GM12878 (cell line): ENCODE results near the gene CSNK1G1. TPM values are rescaled to one million over a fixed set of nuclear protein-coding genes. Genes with fewer than 3 reads are reported as not detected.

Source experiments
- ATAC-seq: fragments of 200-7000 bp; cut with Tn5 transposase; 3 replicates; pipeline ENCODE4 v1.9.1; 2020; ENCODE audit warnings: mild to moderate bottlenecking, moderate library complexity
- BruUV-seq: library from RNA; stranded (reverse); fragments of 400-500 nt; replicated peaks from 2 replicates; lab custom pipeline; 2021; lab: Mats Ljungman, UMichigan
- CTCF ChIA-PET: fragments of 300-600 bp; sonication (Branson Sonifier 250); formaldehyde crosslinking; extraction: SDS; loops from one replicate; lab custom pipeline; 2021; ENCODE audit warnings: inconsistent platforms; lab: Yijun Ruan, JAX
- POLR2A ChIA-PET: fragments of 350-600 bp; formaldehyde crosslinking; extraction: SDS; loops from one replicate; lab custom pipeline; 2021; ENCODE audit warnings: inconsistent platforms; lab: Charles Lee
- RAD21 ChIA-PET: fragments of 300-600 bp; sonication (Branson Sonifier 250); formaldehyde crosslinking; loops from one replicate; lab custom pipeline; 2023; ENCODE audit warnings: antibody characterized with exemption; ENCODE audit not compliant: unreplicated experiment; lab: Charles Lee
- SMC1A ChIA-PET: fragments of 300-600 bp; sonication (Branson Sonifier 250); formaldehyde crosslinking; loops from one replicate; lab custom pipeline; 2023; ENCODE audit not compliant: unreplicated experiment, uncharacterized antibody; lab: Charles Lee
- DNase-seq: peaks from one replicate; pipeline ENCODE4 v3.0.0-alpha.2; 2011; ENCODE audit warnings: low read depth, low spot score
- FAIRE-seq: peaks from 3 replicates; lab custom pipeline; 2011; peaks lifted over from hg19 to GRCh38; lab: Jason Lieb, UNC
- H2AFZ ChIP-seq: 2 replicates; pipeline ENCODE4 v1.6.0; 2011; ENCODE audit warnings: low read depth, low read length, control low read depth; ENCODE audit not compliant: control insufficient read depth
- H3K27ac ChIP-seq: 2 replicates; pipeline ENCODE4 v1.5.1; 2011; ENCODE audit warnings: control low read depth; ENCODE audit not compliant: control insufficient read depth, insufficient read depth
- H3K27me3 ChIP-seq, 2 experiments: replicated peaks in 1 of 2; 2 replicates each; pipeline versions ENCODE4 v1.6.0 to v1.6.1; 2011; ENCODE audit warnings: low read length in 1 of 2; ENCODE audit not compliant: control insufficient read depth in 2 of 2, insufficient read depth in 2 of 2
- H3K36me3 ChIP-seq, 2 experiments: 2 replicates each; pipeline ENCODE4 v1.5.1; 2011; ENCODE audit warnings: low read length in 1 of 2; ENCODE audit not compliant: control insufficient read depth in 2 of 2, insufficient read depth in 2 of 2
- H3K4me1 ChIP-seq: 2 replicates; pipeline ENCODE4 v1.6.1; 2011; ENCODE audit warnings: mild to moderate bottlenecking, low read length, moderate library complexity, mixed read lengths; ENCODE audit not compliant: control insufficient read depth, insufficient read depth
- H3K4me2 ChIP-seq: 2 replicates; pipeline ENCODE4 v1.6.0; 2011; ENCODE audit warnings: control low read depth; ENCODE audit not compliant: control insufficient read depth, insufficient read depth
- H3K4me3 ChIP-seq: fragments of 200-600 bp; sonication (generic); 2 replicates; pipeline ENCODE4 v1.5.1; 2016
- H3K79me2 ChIP-seq: 2 replicates; pipeline ENCODE4 v1.6.0; 2011; ENCODE audit warnings: low read length; ENCODE audit not compliant: control insufficient read depth, insufficient read depth
- H3K9ac ChIP-seq: 2 replicates; pipeline ENCODE4 v1.8.0; 2011; ENCODE audit warnings: low read length, control low read depth, mixed read lengths; ENCODE audit not compliant: control insufficient read depth, insufficient read depth
- H3K9me3 ChIP-seq: replicated peaks from 3 replicates; pipeline ENCODE4 v1.5.1; 2011; ENCODE audit warnings: mild to moderate bottlenecking, low read length; ENCODE audit not compliant: control insufficient read depth, insufficient read depth
- H4K20me1 ChIP-seq: 2 replicates; pipeline ENCODE4 v1.6.0; 2011; ENCODE audit not compliant: control insufficient read depth, insufficient read depth
- BACH1 ChIP-seq: fragments of 450-650 bp; IDR thresholded peaks from 2 replicates; pipeline ENCODE4 v1.6.1; 2017; ENCODE audit warnings: mild to moderate bottlenecking, borderline replicate concordance
- BHLHE40 ChIP-seq, 2 experiments: fragments of 450-650 bp in 1 of 2; IDR thresholded peaks; 2 replicates each; pipeline ENCODE4 v1.6.1; 2011 to 2017; ENCODE audit warnings: low read depth in 2 of 2, borderline replicate concordance in 1 of 2, improper control_type of control experiment in 1 of 2, low read length in 1 of 2, mild to moderate bottlenecking in 1 of 2
- BMI1 ChIP-seq: fragments of 450-650 bp; IDR thresholded peaks from 2 replicates; pipeline ENCODE4 v1.6.1; 2016; ENCODE audit warnings: mild to moderate bottlenecking, moderate library complexity, borderline replicate concordance
- DPF2 ChIP-seq: fragments of 450-650 bp; IDR thresholded peaks from 2 replicates; pipeline ENCODE4 v1.6.1; 2017; ENCODE audit warnings: mild to moderate bottlenecking
- ESRRA ChIP-seq: IDR thresholded peaks from 2 replicates; pipeline ENCODE4 v1.6.1; 2012; ENCODE audit warnings: mild to moderate bottlenecking, low read length, improper control_type of control experiment
- FOXM1 ChIP-seq: IDR thresholded peaks from 2 replicates; pipeline ENCODE4 v1.6.1; 2012; ENCODE audit warnings: low read depth, mild to moderate bottlenecking, inconsistent platforms, low read length, moderate library complexity
- JUNB ChIP-seq: IDR thresholded peaks from 2 replicates; pipeline ENCODE4 v1.6.1; 2016; ENCODE audit warnings: antibody characterized with exemption, mild to moderate bottlenecking
- JUND ChIP-seq: IDR thresholded peaks from 2 replicates; pipeline ENCODE4 v1.6.1; 2012; ENCODE audit warnings: low read depth, mild to moderate bottlenecking, low read length, improper control_type of control experiment, moderate library complexity
- MAX ChIP-seq: IDR thresholded peaks from 2 replicates; pipeline ENCODE4 v1.6.1; 2012; ENCODE audit warnings: low read depth, low read length, improper control_type of control experiment
- MYC ChIP-seq: IDR thresholded peaks from 2 replicates; pipeline ENCODE4 v1.6.1; 2011; ENCODE audit warnings: mild to moderate bottlenecking, low read length, moderate library complexity, inconsistent platforms; ENCODE audit not compliant: insufficient read depth, insufficient replicate concordance, insufficient read length, severe bottlenecking
- RBBP5 ChIP-seq: fragments of 200-600 bp; sonication (generic); conservative IDR thresholded peaks from 2 replicates; pipeline ENCODE4 v1.6.1; 2016
- SIN3A ChIP-seq: IDR thresholded peaks from 2 replicates; pipeline ENCODE4 v1.6.1; 2012; ENCODE audit warnings: low read depth, low read length, improper control_type of control experiment
- SMAD5 ChIP-seq: IDR thresholded peaks from 2 replicates; pipeline ENCODE4 v1.6.1; 2016; ENCODE audit warnings: antibody characterized with exemption, low read depth
- TCF12 ChIP-seq: IDR thresholded peaks from 2 replicates; pipeline ENCODE4 v1.6.1; 2011; ENCODE audit warnings: low read depth, mild to moderate bottlenecking, low read length
- ZNF384 ChIP-seq: IDR thresholded peaks from 2 replicates; pipeline ENCODE4 v1.6.1; 2012; ENCODE audit warnings: low read depth, mild to moderate bottlenecking, low read length, improper control_type of control experiment, borderline replicate concordance
- ZNF622 ChIP-seq: fragments of 450-650 bp; IDR thresholded peaks from 2 replicates; pipeline ENCODE4 v1.6.1; 2017; ENCODE audit warnings: mild to moderate bottlenecking, inconsistent platforms
- in situ Hi-C: fragments of 300-500 bp; cut with MboI; formaldehyde crosslinking; loops from 9 replicates; pipeline ENCODE4 v1.14.3; 2018; ENCODE audit warnings: mixed read lengths
- intact Hi-C: fragments of 100-400 bp; cut with micrococcal nuclease; formaldehyde crosslinking; loops from one replicate; pipeline ENCODE4 v1.14.2; 2022; ENCODE audit not compliant: unreplicated experiment
- polyA plus RNA-seq, 11 experiments: library from polyadenylated mRNA; depleted of rRNA in 4 of 11; unstranded in 6 of 11; stranded (reverse) in 5 of 11; fragments of >200 nt; fragmentation: Nextera tagmentation in 4 of 11; fragmentation: Illumina TruSeq in 1 of 11; extraction: Ambion mirVana in 4 of 11; extraction: Trizol in 1 of 11; gene quantifications; 1 replicate in 1 of 11; 2 replicates in 10 of 11; pipeline versions ENCODE4 v1.2.1 to v1.2.3, GENCODE V29; 2011 to 2016; ENCODE audit warnings: inconsistent platforms in 2 of 11, missing spikeins in 2 of 11, low read depth in 1 of 11
- total RNA-seq, 4 experiments: library from RNA; depleted of rRNA in 3 of 4; stranded (reverse); fragments of >200 nt in 3 of 4; fragmentation: Illumina TruSeq in 1 of 4; extraction: Trizol in 1 of 4; gene quantifications; 2 replicates each; pipeline versions ENCODE4 v1.2.1 to v1.2.3, GENCODE V29; 2013 to 2021
- TF ChIP-seq, protein P1 (sequence below): IDR thresholded peaks from 2 replicates; pipeline ENCODE4 v1.6.1; 2011; ENCODE audit warnings: mild to moderate bottlenecking, low read depth, low read length, moderate library complexity; ENCODE audit not compliant: insufficient replicate concordance

The CSNK1G1 gene
- total and polyA plus RNA-seq, 10 of the 15 experiments (the other 5 are each of a cell fraction or from before 2014, with no cell fraction given), result 6.1 to 23.4 (median 15.3) TPM

GRCh38 chr15:64286473-64286872, 69.5 kb downstream of the CSNK1G1 start:
- H3K79me2 ChIP-seq, result peaks cover 7% of the 10 kb centered on the region
- H3K9me3 ChIP-seq, result no peaks in the 10 kb centered on the region
- BruUV-seq, result no TSS peak
- ChIA-PET SMC1A (interaction anchor here (0.7 to 1.0 kb wide), 2 partner anchors 41 to 1032 kb away, joined by 3 to 4 read pairs; no protein-coding TSS in a partner anchor), POLR2A (no interaction called here), RAD21 (interaction anchor here (0.7 to 1.3 kb wide), 2 partner anchors 12 to 38 kb away, joined by 3 read pairs; no protein-coding TSS in a partner anchor), CTCF (interaction anchor here (1.3 kb wide), 1 partner anchor 12 kb away, joined by 4 read pairs; no protein-coding TSS in a partner anchor)
- no peak overlapping the region for H3K9ac ChIP-seq
- FAIRE-seq (no peak), DNase-seq (no peak), ATAC-seq (no peak)
- no peak overlapping the region for H2AFZ ChIP-seq
- intact Hi-C loops, result no loop called here
- in situ Hi-C loops, result no loop called here
- H3K4me3 ChIP-seq, result no peak overlapping the region
- H3K27me3 ChIP-seq, result no peaks in the 10 kb centered on the region
- H3K27ac ChIP-seq, result no peak overlapping the region
- no peak overlapping the region for H3K4me2 ChIP-seq
- H4K20me1 ChIP-seq, result no peaks in the 10 kb centered on the region
- H3K36me3 ChIP-seq, result no peaks in the 10 kb centered on the region
- TF ChIP-seq TCF12 (no peak), ZNF384 (no peak), JUNB (no peak), BHLHE40 (IDR thresholded peaks at IDR 0.05; ENCODE audit: borderline replicate concordance in 1 of 2, low read depth in 2 of 2, low read length in 1 of 2) (no peak), BACH1 (no peak), RBBP5 (no peak), ESRRA (no peak), DPF2 (no peak), JUND (no peak), FOXM1 (no peak), MAX (no peak), SMAD5 (no peak), ZNF622 (no peak), BMI1 (no peak), MYC (no peak), SIN3A (no peak)
- TF ChIP-seq, protein P1, sequence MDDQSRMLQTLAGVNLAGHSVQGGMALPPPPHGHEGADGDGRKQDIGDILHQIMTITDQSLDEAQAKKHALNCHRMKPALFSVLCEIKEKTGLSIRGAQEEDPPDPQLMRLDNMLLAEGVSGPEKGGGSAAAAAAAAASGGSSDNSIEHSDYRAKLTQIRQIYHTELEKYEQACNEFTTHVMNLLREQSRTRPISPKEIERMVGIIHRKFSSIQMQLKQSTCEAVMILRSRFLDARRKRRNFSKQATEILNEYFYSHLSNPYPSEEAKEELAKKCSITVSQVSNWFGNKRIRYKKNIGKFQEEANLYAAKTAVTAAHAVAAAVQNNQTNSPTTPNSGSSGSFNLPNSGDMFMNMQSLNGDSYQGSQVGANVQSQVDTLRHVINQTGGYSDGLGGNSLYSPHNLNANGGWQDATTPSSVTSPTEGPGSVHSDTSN, result no peak
- no peaks in the 10 kb centered on the region for H3K4me1 ChIP-seq
